ENCODE results near the gene NMT2.

Gene NMT2

DNA sequence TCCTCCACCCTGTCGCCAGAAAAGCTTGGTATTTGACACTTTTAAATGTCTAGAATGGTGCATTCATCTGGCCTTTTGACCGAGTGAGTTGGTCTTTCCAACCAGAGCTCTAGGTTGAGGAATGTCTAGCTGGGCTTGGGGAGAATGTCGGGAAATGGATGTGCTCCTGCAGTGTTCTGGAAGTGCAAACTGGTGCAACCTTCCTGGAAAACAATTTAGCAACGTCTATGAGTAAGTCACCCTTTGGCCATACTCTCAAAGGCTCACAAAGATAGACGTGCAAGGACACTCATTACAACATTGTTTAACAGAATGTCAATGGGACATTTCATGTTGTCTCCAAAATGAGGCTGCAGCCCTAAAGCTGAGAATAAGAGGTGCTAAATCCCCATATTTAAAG, 12.2 kb upstream of the NMT2 start:
- no peak for DNase-seq

DNA sequence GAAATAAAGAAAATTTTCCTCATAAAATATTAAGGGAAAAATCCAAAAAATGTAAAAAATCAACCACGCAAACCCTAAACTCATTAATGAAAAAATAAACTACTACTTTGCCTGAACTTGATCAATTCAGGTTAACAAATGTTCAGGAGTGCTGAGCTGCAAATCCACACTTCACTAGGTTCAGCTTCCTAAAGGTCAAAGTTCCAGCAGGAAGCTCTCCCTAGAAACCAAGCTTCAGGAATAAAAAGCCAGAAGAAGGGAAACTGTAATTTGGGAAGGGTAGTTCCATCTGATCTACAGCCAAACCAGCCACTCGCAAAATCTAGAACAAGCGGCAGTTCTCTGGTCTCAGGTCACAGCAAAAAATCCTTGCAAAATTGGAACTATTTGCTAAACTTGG, 7.8 kb upstream of the NMT2 start:
- DNase-seq, result no peak

DNA sequence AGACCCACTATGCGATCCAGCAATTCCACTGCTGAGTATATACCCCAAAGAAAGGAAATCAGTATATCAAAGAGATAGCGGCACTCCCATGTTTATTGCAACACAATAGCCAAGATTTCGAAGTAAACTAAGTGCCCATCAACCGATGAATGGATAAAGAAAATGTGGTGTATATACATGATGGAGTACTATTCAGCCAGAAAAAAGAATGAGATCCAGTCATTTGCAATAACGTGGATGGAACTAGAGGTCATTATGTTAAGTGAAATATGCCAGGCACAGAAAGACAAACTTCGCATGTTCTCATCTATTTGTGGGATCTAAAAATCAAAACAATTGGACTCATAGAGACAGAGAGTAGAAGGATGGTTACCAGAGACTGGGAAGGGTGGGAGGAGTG, 7.1 kb upstream of the NMT2 start:
- DNase-seq, result no peak

DNA sequence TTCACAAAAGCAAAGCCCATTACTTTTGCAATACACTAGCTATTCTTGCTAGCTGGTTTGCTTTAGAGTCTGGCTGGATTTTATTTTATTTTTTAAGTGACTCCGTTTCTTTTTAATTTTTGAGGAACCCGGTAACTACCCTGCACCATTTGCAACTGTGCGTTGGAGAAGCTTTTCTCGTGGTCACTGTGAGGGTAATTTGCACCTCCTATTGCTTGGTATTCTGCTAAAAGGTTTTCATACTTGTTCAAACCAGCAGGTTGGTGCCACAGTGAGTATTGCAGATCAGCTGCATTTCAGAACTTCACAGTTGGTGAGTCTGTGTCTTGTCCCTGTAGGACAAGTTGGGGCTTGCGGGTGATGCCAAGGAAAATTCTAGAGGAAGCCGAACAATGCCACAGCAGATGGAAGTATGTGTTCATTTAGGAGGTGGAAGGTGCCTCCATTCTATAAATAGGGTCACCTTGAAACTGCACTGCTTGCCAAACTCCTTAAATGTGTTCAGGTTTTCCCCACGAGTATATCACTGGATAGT, 3.9 kb upstream of the NMT2 start:
- no peak for DNase-seq

DNA sequence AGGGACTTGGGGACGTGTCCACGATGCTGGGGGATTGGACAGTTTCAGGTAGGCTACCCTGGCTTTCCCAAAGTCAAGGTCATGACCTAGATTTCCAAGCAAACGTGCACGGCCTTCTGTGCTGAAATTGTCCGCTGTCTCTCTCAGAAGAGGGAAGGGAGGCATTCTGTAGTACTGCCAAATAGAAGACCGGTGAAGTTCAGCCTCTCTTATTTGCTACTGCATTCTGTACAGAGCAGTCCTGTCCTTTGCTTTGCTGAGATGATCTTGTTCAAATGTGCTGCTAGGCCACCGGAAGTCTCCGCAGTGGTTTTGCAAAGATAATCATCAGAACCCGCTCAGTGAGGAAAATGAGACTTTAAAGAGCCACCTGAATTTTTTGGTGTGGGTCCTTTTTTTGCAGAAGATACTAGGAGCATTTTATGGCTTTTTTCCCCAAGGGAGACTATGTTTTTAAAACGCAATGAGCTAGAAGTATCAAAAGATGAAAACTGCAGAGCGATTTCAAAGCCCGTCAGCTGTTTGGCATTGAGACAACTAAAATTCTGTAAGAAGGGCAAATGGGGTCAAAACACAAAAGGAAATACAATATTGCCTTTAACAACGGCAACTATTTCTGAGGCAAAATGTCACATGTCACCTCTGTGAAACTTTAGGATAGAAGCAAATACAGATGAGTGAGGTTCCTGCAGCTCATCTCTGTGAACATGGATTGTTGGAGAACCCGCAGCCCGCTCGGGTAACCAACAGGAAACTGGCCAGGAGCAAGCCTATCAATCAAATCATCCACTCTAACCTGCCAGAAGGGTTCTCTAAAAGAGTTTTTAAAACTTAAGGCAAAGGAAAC, 1.3 kb upstream of the NMT2 start:
- DNase-seq, result peak; percentile 46 to 69

DNA sequence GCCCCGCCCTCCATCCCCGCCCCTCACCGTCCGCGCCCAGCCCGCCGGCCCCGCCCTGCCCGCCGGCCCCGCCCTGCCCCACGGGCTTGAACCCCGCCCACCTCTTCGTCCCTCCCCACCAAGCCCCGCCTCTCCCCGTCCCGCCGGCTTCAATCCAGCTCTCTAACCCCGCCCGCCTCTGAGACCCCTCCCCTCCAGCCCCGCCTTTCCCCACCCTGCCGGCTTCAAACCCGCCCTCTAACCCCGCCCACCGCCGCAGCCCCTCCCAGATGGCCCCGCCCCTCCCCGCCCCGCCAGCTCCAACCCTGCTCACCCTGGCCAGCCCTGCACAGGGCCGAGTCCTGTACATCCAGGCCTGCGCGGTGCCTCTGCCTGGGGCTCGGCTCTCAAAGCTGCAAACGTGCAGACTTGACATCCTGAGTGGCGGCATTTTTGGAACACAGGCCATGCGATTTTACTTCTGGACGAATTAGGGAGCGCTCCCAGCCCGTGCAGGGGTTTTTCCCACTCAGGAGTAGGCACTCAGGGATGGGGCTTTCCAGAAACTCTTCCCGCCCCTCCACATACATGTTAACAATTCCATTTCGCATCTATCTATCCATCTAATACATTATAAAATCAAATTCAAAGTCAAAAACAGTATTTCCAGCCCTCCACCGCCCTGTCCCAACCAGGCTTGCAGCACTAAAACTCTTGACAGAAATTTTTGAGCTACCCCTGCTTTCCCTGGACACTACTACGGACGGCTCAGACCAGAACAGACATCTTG, 477 bp upstream of the NMT2 start:
- DNase-seq, result peak; percentile 94

DNA sequence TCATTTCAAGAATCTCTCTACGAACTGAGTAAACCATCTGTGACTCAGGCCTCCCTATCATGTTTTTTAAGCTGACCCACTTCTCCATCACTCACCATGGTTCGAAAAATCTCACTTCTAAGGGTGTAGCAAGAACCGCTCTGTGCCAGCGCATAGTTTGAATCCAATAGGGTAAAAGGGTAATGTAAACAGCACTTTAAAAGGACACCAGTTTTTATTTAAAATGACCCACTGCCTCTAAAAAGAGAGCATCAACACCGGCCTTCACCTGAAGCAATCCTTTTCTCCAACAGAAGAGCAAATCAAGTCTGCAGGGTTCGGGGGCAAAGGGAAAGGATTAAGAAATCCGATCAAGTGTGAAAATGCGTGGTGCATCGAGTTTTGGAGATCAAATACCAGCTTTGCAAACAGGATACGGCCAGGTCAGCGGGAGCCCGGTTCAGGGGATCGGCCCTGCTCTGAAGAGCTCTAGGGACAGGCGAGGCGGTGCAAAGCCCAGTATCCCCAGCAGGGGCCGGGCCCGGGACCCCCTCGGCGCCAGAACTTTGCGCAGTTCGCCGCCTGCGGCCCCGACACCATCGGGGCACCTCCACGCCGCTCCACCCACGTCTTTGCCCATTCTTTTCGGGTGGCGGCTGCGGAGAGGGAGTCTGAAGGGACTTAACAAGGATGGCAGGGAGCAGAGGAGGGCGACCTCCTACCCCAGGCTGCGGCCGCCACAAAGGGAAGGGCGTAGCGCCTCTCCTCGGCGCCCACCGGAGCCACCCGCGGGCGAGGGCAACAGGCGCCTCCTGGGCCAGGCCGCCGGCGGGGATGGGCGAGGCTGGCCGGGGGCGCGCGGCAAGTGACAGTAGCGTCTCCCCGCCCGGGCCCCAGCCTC, 842 bp downstream of the NMT2 start:
- DNase-seq, result peak; percentile 37 to 49

DNA sequence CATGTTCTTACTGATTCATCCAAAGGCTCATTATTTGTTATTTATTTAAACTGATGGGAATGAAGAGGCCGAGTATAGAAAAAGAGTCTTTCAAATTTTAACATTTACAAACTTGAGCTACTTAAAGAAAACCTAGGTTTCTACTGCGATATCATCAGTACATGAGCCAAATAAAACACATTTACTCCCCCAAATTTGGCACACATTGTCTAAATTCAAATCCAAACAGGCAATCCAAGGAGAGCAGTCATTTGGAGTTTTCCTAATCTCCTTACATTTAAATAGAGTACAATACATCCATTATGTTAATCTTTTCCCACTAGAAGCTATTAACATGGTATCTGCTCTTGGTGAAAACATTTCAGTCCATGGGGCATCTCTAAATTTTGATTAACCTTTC, 2.2 kb downstream of the NMT2 start:
- DNase-seq, result no peak

DNA sequence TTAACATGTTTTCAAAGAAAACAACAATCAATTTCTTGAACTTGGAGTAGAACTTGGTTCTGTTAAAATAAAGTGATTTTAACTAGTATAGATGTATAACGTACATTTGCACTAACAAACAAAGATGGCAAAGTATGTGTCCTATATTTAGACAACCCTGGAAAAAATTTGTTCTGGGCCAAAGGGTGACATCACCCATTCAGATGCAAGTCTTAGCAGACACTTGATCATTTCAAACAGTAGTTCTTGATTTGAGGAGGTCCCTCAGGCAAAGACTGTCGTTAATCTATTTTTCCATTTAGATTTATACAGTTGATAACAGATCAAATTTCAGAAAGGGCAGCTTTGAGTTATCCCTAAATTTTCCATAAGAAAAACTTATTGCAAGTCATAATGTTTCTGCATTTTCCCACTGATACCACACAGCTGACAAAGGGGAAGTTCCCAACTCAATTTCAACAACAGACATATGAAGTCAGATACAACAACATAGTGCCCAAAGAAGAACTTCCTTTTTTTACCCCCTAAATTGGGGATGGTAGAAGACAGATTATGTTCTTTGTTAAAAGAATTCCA, 5.2 kb downstream of the NMT2 start:
- no peak for DNase-seq

DNA sequence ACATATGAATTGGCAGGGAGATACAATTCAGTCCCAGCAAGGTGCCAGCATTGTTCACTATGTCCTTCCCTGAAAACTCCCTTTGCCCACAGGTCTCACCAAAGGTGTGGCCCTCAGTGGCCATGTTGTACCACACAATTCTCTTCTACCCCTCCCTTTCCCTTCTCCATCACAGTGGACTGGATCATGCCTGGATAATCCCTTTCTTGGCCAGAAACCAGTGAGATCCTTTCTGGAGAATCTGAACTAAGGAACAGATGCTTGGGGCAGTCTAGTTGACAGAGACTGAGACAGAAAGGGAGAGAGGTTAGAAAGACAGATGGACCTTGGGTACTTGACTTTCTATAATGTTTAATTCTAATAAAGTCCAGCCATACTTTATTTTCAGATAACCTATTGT, 9.5 kb downstream of the NMT2 start:
- DNase-seq, result no peak

DNA sequence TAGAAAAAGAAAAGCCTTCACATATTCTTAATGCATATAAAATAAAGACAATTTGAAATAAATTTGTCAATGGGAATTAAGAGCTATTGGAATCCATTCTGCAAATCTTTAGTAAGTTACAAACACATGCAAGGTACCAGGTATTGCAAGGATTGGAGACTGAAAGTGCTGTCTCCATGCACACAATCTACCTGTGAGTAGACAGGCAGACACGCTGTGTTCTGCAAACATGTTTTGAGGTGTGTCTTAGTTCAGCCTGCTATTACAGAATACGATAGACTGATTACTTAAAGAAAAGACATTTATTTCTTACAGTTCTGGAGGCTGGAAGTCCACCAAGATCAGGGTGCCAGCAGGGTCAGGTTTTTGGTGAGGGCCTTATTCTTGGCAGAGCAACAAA, 10.0 kb downstream of the NMT2 start:
- DNase-seq, result no peak

DNA sequence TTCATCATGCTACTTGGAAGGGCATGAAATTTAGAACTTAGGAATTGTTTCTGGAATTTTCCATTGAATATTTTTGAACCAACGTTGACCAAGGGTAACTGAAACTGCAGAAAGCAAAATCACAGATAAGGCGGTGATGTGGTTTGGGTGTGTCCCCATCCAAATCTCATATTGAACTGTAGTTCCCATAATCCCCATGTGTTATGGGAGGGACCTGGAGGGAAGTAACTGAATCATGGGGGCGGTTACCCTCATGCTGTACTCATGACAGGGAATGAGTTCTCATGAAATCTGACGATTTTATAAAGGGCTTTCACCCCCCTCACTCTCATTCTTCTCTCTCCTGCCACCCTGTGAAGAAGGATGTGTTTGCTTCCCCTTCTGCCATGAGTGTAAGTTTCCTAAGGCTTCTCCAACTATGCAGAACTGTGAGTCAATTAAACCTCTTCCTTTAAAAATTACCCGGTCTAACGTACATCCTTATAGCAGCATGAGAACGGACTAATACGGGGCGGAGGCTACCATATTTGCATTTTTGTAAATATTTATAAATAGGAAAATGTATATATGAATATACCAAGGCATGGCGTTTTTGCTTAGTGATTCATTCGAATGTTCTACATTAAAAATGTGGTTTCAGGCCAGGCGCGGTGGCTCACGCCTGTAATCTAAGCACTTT, 12.4 kb downstream of the NMT2 start:
- no peak for DNase-seq

DNA sequence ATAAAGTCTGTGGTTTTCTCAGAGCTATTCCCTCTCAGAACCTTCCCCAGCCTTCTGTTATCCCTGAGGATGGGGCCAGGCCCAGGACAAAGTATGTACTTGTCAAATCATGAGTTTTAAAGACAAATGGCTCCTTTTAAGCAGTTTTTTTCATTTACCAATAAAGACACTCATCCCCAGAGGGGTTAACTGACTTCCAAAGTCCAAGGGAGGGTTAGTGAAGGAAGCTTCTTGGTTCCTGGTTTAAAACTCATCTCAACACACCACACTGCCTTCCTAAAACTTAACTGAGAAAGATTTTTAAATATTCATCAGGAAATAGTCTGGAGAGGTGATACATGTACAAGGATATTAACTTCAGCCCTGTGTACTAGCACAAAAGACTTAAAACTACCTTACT, 15.9 kb downstream of the NMT2 start:
- DNase-seq, result no peak

DNA sequence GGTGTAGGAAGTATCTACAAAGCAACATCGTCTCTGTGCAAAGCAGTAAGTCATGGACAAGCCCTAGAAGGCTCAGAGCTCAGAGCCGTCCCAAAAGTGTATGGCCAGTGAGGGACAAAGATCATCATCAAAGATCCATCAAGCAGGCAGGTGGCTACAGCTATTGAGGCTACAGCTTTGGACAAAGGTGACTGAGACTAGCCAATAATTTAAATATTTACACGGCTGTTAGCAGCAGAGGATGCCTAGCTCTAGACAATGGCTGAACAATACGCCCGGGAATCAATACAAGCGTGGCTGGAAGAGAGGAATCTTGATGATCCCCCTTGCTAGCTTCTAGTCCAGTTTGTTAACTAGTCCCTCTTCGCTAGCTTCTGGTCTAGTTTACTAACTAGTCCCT, 17.9 kb downstream of the NMT2 start:
- no peak for DNase-seq

DNA sequence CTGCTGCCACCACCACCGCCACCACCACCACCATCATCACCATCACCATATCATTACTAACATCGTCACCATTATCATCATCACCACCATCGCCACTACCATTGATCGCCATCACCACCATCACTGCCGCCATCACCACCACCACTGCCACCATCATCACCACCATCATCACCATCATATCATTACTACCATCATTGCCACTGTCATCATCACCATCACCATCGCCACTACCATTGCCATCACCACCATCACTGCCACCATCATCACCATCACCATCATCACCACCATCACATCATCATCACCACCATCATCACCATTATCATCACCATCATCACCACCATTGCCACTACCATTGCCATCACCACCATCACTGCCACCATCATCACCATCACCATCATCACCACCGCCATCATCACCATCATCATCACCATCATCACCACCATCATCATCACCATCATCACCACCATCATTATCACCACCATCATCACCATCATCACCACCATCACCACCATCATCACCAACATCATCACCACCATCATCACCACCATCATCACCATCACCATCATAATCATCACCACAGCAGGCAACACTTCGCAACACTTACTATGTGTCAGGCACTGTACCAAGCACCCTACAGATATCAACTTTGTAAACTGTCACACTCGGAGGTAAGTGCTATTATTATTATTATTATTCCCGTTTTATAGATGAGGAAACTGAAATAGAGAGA, 19.3 kb downstream of the NMT2 start:
- no peak for DNase-seq

DNA sequence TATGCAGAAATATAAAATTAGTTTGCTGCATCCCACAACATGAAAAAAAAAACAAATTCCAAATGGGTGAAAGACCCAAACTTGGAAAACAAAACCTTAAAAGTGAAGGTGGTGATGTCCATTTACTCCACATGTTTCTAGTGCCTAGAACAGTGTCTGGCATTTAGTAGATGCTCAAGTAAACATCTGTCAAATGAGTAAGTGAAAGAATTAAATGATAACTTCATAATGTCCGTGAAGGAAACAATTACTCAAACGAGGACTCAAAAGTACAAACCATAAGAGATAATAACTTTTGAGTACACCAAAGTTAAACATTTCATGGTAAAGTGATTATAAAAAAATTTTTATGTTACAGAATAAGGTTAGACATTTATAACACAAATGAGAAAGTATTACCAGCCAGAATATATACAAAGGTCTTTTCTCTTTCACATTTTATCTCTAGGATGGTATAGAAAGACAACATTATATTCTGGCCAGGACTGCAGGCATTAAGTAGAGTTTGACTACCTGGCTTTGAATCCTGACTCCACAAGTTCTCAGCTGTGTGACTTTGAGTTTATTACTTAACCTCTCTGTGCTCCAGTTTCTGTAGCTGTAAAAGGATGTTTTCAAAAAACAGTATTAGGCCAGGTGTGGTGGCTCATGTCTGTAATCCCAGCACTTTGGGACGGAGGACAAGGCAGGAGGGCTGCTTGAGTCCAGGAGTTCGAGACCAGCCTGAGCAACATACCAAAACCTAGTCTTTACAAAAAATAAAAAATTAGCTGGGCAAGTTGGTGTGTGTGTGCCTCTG, 20.7 kb downstream of the NMT2 start:
- no peak for DNase-seq

DNA sequence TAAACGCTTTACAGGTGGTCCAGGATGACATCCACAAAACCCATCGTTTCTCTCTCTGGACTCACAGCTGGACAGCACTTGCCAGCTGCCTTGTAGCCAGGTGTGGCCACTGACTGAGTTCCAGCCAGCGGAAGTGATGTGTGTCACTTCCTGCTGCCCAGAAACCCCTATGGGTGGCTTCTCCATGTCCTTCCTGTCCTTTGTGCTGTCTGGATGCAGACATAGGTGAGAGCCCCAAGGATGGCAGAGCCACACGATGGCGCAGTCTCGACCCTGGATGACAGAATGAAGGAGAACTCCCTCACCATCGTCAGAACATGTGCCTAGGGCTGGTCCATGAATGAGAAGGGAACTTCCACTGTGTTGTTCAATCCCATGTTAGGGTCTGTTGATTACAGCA, 22.1 kb downstream of the NMT2 start:
- no peak for DNase-seq

DNA sequence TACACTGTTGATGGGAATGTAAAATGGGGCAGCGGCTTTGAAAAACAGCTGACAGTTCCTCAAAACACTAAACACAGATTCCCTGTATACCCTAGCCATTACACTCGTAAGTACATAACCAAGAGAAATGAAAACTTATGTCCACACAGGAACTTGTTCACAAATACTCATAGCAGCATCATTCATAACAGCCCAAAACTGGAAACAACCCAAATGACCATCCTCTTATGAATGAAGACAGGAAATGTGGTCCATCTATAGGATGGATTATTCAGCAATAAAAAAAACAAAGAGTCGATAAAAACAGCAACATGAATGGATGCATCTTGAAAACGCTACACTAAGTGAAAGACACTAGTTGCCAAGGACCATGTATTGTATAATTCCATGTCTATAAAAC, 23.7 kb downstream of the NMT2 start:
- DNase-seq, result no peak

DNA sequence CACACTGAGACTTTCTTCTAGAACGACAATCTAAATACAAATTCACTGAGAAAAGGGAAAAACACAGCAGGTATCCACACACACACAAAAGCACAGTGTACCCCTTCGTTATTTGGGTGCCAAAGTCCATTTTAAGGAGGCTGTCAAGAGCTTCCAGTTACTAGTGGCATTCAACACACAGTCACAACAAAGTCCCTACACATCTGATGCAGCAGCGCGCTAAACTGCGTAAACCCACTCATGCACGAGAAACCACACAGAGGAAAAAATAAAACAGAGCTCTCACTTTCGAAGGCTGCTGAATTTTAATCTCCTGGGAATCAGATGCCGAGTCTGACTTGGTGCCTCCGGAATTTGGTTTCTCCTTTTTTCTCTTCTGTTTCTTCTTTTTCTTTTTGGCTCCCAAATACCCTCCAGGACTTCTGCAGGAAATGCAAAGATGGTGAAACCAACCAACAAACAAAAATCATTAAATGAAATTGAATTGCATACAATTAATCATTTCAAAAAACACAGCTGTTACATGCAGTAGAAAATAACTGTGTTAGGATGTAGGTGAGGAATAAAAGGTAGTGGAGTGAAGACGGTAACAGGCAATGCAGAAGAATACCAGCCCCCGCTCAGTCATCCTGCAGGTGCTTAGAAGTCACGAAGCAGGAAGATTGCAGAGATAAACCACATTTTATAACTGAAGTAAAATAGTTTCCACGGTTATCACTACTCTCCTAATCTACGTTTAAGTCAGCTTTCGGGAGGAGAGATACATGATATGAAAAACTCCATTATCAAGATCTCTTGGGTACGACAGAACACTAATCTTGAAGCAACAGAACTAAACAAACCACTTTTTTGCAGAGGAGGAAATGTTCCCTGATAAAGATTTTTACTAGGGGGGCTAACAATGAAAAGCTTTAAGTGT, 27.1 kb downstream of the NMT2 start:
- peak in 1 of 2 donors; percentile 67 for DNase-seq
